Measurements from ENCODE around the gene RNF121.

The RNF121 gene

GRCh38 chr11:71946144-71946571 is 17.3 kb downstream of the RNF121 start:
- H3K27me3 ChIP-seq (replicated peaks; ENCODE audit: insufficient read depth, low read length), result no peaks in the 10 kb centered on the region
- DNase-seq, result no peak
- peaks cover 38% of the 10 kb centered on the region for H3K79me2 ChIP-seq (ENCODE audit: low read length)
- H2AFZ ChIP-seq (ENCODE audit: low read length), result no peak overlapping the region
- TF ChIP-seq EZH2phosphoT487 (IDR thresholded peaks at IDR 0.05; ENCODE audit: low read length), result no peak
- TF ChIP-seq EZH2 (optimal IDR thresholded peaks at IDR 0.05; ENCODE audit: low read depth, low read length), result no peak
- TF ChIP-seq, protein P1, sequence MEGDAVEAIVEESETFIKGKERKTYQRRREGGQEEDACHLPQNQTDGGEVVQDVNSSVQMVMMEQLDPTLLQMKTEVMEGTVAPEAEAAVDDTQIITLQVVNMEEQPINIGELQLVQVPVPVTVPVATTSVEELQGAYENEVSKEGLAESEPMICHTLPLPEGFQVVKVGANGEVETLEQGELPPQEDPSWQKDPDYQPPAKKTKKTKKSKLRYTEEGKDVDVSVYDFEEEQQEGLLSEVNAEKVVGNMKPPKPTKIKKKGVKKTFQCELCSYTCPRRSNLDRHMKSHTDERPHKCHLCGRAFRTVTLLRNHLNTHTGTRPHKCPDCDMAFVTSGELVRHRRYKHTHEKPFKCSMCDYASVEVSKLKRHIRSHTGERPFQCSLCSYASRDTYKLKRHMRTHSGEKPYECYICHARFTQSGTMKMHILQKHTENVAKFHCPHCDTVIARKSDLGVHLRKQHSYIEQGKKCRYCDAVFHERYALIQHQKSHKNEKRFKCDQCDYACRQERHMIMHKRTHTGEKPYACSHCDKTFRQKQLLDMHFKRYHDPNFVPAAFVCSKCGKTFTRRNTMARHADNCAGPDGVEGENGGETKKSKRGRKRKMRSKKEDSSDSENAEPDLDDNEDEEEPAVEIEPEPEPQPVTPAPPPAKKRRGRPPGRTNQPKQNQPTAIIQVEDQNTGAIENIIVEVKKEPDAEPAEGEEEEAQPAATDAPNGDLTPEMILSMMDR (IDR thresholded peaks at IDR 0.05; ENCODE audit: low read length), result no peak
- no peak overlapping the region for H3K27ac ChIP-seq (ENCODE audit: low read length)
- H3F3A ChIP-seq (ENCODE audit: insufficient read depth, low read length), result no peaks in the 10 kb centered on the region
- H3K9ac ChIP-seq (ENCODE audit: low read length), result no peak overlapping the region
- no peaks in the 10 kb centered on the region for H4K20me1 ChIP-seq (ENCODE audit: insufficient read depth, low read length)
- H3K4me1 ChIP-seq (ENCODE audit: low read length), result no peaks in the 10 kb centered on the region
- no peaks in the 10 kb centered on the region for H3K9me3 ChIP-seq (replicated peaks; ENCODE audit: insufficient read depth, low read length)
- H3K4me2 ChIP-seq (ENCODE audit: low read depth, low read length), result no peak overlapping the region
- no peak overlapping the region for H3K4me3 ChIP-seq (ENCODE audit: low read length)
- no peaks in the 10 kb centered on the region for H3K36me3 ChIP-seq (replicated peaks; ENCODE audit: insufficient read depth, low read length)
- no peaks in the 10 kb centered on the region for H3K9me2 ChIP-seq (replicated peaks; ENCODE audit: insufficient read depth, low read length)

DNA sequence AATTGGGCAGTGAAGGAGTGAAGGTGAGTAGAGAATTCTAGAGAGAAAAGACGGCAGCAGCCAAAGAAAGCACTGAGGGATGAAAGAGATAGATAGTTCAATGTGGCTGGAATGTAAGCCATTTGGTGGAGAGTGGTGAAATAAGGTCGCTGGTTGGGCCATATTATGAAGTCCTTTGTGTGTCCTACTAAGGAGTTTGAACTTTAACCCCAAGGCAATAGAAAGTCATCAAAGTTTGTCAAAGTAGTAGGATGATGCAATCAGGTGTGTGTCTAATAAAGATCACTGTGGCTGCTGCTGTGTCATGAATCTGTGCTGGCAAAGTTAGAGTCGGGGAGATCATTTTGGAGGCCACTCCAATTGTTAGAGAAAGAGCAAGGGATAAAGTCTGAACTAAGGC is 18.7 kb downstream of the RNF121 start:
- Histone ChIP-seq H3K27ac (ENCODE audit: low read length) (no peak overlapping the region), H3K4me3 (ENCODE audit: low read length) (no peak overlapping the region), H3K9me3 (replicated peaks; ENCODE audit: insufficient read depth, low read length) (no peaks in the 10 kb centered on the region), H4K20me1 (ENCODE audit: insufficient read depth, low read length) (no peaks in the 10 kb centered on the region), H3K27me3 (replicated peaks; ENCODE audit: insufficient read depth, low read length) (no peaks in the 10 kb centered on the region), H3K9ac (ENCODE audit: low read length) (no peak overlapping the region), H3K4me2 (ENCODE audit: low read depth, low read length) (no peak overlapping the region), H3K4me1 (ENCODE audit: low read length) (no peaks in the 10 kb centered on the region), H3F3A (ENCODE audit: insufficient read depth, low read length) (no peaks in the 10 kb centered on the region), H3K9me2 (replicated peaks; ENCODE audit: insufficient read depth, low read length) (no peaks in the 10 kb centered on the region), H3K79me2 (ENCODE audit: low read length) (peaks cover 43% of the 10 kb centered on the region), H3K36me3 (replicated peaks; ENCODE audit: insufficient read depth, low read length) (no peaks in the 10 kb centered on the region), H2AFZ (ENCODE audit: low read length) (no peak overlapping the region)
- DNase-seq, result no peak
- TF ChIP-seq, protein P1 (IDR thresholded peaks at IDR 0.05; ENCODE audit: low read length), result no peak
- TF ChIP-seq EZH2 (optimal IDR thresholded peaks at IDR 0.05; ENCODE audit: low read depth, low read length) (no peak), EZH2phosphoT487 (IDR thresholded peaks at IDR 0.05; ENCODE audit: low read length) (no peak)

DNA sequence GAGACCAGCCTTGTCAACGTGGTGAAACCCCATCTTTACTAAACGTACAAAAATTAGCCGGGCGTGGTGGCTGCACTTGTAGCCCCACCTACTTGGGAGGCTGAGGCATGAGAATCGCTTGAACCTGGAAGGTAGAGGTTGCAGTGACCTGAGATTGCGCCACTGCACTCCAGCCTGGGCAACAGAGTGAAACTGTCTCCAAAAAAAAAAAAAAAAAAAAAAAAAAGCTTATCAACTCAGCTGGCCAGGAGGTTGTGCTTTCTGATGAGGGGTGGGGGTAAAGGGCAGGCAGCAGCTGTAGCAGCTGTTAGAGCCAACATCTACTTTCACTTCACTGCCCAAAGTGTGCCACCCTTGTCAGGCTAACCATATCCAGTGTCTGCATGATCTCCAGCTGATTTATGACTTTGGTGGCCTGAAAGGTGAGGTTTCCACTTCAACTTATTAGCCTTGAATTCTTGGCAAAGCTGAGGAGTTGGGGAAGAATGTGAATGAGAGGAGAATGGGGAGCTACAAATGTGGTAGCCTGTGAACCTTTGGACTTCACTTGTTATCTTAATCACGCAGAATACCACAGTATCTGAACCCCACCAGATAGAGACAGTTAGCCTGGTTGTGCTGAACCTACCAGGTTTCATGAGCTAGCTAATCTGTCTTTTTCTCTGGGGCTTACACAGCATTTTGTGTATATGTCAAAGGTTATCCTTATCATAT is 19.6 kb downstream of the RNF121 start:
- Histone ChIP-seq H3K4me1 (ENCODE audit: low read length) (no peaks in the 10 kb centered on the region), H3K36me3 (replicated peaks; ENCODE audit: insufficient read depth, low read length) (no peaks in the 10 kb centered on the region), H3K9ac (ENCODE audit: low read length) (no peak overlapping the region), H2AFZ (ENCODE audit: low read length) (no peak overlapping the region), H3K9me3 (replicated peaks; ENCODE audit: insufficient read depth, low read length) (no peaks in the 10 kb centered on the region), H3K4me2 (ENCODE audit: low read depth, low read length) (no peak overlapping the region), H3K79me2 (ENCODE audit: low read length) (peaks cover 45% of the 10 kb centered on the region), H3K27ac (ENCODE audit: low read length) (no peak overlapping the region), H3K27me3 (replicated peaks; ENCODE audit: insufficient read depth, low read length) (no peaks in the 10 kb centered on the region), H4K20me1 (ENCODE audit: insufficient read depth, low read length) (no peaks in the 10 kb centered on the region), H3F3A (ENCODE audit: insufficient read depth, low read length) (no peaks in the 10 kb centered on the region), H3K9me2 (replicated peaks; ENCODE audit: insufficient read depth, low read length) (no peaks in the 10 kb centered on the region), H3K4me3 (ENCODE audit: low read length) (no peak overlapping the region)
- TF ChIP-seq EZH2 (optimal IDR thresholded peaks at IDR 0.05; ENCODE audit: low read depth, low read length), result no peak
- TF ChIP-seq, protein P1 (IDR thresholded peaks at IDR 0.05; ENCODE audit: low read length), result no peak
- no peak for DNase-seq

All from MM.1S (cell line).